ENCODE data around the gene TNP1.

DNA sequence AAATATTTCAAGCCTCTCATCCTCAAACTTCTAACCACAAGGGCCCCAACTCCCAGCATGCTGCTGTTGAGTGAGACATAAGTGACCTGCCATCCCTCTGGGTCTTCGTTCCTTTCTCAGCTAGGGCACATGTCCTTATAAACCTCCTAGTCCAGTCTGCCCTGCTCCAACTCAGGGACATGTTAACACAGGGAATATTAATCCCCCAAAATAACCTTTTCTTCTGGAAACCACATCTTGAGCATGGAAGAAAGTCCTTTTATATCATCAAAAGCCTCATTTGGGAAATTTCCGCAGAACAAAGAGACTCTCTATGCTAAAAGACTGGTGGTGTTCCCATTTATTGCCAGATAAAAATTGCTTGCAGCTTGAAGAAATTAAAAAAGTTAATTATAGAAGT lies 14.4 kb downstream of the TNP1 start:
- TF ChIP-seq, protein P1, sequence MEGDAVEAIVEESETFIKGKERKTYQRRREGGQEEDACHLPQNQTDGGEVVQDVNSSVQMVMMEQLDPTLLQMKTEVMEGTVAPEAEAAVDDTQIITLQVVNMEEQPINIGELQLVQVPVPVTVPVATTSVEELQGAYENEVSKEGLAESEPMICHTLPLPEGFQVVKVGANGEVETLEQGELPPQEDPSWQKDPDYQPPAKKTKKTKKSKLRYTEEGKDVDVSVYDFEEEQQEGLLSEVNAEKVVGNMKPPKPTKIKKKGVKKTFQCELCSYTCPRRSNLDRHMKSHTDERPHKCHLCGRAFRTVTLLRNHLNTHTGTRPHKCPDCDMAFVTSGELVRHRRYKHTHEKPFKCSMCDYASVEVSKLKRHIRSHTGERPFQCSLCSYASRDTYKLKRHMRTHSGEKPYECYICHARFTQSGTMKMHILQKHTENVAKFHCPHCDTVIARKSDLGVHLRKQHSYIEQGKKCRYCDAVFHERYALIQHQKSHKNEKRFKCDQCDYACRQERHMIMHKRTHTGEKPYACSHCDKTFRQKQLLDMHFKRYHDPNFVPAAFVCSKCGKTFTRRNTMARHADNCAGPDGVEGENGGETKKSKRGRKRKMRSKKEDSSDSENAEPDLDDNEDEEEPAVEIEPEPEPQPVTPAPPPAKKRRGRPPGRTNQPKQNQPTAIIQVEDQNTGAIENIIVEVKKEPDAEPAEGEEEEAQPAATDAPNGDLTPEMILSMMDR (IDR thresholded peaks at IDR 0.05), result no peak
- TF ChIP-seq POLR2A (IDR thresholded peaks at IDR 0.05), result no peak
